ENCODE results near the gene NIPAL4.

GRCh38 chr5:157471709-157472108 is 11.7 kb downstream of the NIPAL4 start:
- TF ChIP-seq CTCF (IDR thresholded peaks at IDR 0.05) (peak; percentile 72), EZH2 (IDR thresholded peaks at IDR 0.05) (no peak)

Measured in neural progenitor cell (in vitro differentiated cells).